Measurements from ENCODE around the gene HPS6.

HPS6 gene

DNA sequence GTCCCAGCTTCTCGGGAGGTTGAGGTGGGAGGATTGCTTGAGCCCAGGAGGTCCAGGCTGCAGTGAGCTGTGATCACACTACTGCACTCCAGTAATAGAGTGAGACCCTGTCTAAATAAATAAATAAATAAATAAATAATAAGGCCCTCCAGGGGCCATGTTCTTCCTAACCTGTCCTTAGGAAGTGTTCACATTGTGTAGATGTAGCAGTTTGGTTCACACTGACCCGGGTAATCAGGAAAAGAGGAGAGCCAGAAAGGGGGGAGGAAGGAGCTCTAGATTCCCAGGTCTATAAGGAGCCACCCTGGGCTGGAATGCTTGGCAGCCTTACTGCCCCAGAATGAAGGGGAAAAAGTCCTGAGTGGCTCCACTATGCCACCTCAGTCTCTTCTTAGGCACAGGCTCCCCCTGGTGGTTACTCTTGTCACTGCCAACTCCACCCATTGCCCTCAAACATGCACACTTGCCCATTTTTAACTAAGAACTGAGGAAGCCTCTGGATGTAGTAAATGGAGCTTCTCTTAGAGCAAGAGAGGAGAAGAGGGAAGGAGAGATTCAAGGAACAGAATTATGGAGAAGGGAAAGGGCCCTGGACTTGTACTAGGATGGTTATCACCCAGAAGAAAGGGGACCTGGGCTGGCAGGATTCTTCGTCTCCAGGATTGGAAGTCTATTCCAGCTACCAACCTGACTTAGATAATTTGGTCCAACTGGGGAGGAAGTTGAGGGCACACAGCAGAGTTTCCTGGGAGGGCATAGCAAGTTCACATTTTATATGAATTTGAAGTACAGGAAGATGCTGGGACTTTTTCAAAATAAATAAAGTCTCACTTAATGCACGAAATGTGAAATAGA lies 7.8 kb downstream of the HPS6 start:
- peak; percentile 66 for DNase-seq

DNA sequence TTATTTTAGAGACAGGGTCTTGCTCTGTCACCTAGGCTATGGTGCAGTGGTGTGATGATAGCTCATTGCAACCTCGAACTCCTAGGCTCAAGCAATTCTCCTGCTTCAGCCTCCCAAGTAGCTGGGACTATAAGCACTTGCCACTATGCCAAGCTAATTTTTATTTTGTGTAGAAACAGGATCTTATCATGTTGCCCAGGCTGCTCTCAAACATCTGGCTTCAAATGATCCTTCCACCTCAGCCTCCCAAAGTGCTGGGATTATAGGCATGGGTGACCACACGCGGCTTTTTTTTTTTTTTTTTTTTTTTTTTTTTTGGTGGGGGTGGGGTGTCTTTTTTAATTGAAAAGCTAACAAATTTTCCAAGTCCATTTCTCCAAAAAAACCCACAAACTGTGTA lies 18.4 kb downstream of the HPS6 start:
- no peak for DNase-seq

DNA sequence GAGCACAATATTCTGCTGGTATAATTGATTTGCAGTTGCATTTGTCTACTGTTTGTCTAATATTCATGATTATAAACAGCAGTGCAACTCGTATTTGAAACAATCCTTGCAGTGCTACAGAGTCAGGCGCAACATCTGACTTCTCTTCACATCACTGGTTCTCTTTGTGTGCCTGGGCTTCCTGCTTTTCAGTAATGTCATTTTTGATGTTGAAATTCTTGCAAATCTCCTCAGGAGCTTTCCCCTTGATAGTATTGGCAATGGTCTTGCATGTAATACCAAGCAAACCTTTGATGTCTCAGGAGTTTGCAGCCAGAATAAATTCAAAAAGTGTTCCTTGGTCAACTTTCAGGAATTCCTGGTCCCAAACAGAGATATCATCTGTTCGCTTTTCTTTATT lies 20.2 kb downstream of the HPS6 start:
- no peak for DNase-seq

DNA sequence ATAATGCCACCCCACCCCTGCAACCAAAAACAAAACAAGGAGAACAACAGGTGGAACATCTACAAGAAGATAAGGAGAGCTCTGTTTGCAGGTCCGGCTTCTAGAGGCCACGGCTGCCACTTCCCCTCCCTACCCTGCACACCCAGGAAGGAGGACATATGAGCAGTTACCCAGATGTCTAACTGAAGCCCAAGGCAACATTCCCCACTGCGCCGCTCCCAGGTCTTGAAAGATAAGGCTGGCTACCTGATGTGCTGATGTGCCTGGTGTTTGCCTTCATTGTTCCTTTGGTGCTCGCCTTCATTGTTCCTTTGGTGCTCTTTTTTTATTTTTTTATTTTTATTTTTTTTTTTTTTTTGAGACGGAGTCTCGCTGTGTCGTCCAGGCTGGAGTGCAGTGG lies 21.0 kb downstream of the HPS6 start:
- no peak for DNase-seq

DNA sequence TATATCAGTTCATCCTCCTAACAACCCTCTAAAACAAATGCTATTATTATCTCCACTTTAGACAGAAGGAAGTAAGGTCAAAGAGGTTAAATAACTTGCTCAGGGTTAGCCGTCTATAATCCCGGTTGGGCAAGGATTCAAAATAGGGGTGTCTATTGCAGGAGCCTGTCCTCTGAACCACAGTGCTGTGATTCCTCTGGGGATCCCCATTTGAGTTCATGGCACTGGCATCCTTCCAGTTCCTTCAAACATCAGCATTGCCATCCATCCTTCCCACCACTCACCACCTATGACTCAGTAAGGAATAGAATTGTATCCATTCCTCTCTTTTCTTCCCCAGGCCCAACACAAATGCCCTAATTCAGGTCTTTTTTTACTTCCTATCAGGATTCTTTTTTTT lies 25.6 kb downstream of the HPS6 start:
- DNase-seq = no peak

DNA sequence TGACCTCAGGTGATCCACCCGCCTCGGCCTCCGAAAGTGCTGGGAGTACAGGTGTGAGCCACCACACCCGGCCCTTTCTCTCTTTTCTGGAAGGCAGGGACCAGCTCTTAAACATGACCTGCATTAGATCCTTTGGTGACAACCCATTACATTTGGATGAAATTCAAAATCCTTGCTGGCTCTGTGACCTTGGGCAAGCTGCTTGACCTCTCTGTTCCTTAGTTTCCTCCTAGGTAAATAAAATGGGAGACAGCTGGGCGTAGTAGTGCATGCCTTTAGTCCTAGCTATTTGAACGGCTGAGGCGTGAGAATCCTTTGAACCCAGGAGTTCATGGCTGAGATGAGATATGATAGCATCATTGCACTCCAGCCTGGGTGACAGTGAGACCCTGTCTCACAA lies 31.3 kb downstream of the HPS6 start:
- no peak for DNase-seq

DNA sequence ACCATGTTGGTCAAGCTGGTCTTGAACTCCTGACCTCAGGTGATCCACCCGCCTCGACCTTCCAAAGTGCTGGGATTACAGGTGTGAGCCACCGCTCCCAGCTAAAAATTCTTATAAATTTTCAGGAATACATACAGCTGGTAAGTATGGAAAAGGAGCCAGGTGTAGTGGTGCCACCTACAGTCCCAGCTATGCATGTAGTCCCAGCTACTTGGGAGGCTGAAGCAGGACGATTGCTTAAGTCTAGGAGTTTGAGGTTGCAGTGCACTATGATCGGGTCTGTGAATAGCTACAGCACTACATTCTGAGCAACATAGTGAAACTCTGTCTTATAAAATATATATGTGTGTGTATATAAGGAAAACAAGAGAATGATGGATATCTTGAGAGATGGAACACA lies 36.0 kb downstream of the HPS6 start:
- DNase-seq = no peak

DNA sequence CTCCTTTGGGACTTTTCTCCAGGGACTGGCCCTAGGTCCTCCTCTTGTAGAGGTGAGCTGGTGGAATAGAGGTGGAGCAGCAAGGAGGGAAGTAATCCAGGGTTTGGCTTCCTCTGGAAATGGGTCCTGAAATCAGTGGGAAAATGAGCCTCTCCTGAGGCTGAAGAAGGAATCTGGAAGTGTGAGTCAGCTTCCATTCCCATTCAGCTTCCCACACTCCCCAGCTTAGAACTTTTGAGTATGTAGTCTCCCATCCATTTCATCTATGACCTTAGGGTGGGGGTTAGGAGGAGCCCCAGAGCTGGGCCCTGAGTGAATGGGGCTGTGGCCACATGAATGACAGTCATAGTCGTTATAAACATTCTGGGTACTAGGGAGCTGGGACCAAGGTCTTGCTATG lies 37.3 kb downstream of the HPS6 start:
- DNase-seq = no peak

DNA sequence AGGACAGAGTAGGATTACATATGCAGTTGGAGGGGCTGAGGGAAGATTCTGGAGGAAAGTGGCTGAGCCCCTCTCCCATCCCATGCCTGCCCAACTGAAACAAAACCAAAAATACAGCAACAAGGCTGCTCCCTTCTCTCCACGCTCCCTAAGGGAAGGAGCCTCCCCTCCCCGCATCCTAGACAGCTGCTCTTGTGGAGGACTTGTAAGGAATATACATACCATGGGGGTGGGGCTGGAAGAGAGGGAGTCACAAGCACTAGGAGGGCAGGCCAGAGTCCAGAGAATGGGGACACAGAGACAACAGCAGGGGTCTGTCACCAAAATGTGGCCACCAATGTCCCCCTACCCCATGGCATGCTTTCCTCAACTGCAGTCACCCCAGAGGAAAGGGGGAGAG lies 41.8 kb downstream of the HPS6 start:
- DNase-seq = no peak

DNA sequence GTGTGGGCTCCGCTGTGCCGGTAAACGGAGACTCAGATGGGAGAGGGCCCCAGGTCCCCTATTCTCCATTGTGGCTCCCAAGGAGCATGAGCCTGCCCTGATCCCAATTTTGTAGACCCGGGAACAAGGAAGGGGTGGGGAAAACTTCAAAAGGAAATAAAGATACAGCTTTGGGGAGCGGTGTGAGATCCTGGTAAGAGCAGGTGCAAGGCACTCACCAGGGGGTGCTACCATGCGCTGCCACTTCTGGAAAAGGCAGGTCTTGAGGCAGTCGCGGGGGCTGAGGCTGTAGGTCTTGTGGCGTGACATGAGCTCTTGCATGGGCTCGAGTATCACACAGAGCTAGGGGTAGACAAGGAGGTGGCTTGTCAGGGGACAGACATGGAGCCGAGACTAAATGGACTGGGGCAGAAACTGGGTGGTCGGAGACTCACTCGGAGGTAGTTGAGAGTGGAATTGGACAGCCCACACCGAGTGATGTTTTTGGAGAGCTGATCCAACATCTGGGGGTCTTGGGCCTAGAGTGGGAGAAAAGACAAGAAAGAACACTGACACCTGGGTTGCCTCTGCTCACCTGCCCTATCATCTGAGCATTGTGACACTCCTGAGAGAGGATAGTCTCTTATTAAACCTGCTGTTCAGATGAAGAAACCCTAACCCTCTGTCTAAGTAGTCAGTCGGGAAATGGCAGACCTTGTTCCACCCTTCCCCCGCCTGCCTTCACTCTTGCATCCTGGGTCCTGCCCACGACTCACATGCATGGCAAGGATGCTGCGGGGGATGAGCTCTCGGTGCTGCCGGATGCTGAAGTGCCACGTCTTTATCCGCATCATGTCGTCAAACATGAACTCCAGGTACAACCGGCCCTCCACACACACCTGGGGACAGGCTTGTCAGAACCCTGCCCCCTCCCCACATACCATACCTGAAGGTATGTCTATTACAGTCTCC lies 44.3 kb downstream of the HPS6 start:
- no peak for DNase-seq

DNA sequence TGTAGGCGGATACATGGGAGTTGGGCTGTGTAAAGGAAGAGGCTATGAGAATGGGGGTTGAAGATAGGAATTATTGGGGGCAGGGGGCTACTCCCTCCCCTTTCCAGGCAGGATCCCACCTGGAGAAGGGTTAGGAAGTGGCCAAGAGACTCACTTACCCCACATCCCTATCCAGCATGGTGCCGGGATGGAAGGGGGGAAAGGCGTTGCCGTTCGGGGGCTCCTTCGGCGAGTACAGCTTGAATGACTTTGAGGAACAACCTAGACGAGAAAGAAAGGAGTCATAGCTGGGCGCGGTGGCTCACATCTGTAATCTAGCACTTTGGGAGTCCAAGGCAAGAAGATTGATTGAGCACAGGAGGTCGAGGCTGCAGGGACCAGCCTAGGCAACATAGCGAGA lies 46.1 kb downstream of the HPS6 start:
- no peak for DNase-seq

DNA sequence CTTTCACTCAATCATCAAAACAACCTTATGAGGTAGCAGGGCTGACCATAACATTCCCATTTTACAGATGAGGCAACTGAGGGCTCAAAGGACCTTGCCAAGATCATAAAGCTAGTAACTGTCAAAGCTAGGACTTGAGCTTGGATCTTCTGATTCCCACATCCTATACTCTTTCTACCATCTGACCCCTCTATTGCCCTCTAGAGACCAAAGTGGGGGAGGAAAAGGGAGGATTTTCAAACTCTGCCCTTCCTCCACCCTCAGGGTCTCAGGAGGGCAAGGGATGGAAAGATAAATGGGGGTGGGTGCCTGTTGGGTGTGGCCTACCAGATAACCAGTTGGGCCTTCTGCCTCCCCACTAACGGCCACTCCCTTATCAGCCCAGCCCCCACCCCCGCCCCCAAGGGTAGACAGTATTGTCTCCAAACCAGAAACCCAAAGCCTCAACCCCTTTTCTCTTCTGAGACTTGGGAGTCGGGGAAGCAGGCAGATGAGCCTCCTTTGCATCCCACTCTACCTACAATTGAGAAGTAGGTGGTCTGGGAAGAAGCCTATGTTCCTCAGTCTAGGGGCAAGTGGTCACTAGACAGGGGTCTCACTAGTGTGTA lies 47.2 kb downstream of the HPS6 start:
- no peak for DNase-seq

DNA sequence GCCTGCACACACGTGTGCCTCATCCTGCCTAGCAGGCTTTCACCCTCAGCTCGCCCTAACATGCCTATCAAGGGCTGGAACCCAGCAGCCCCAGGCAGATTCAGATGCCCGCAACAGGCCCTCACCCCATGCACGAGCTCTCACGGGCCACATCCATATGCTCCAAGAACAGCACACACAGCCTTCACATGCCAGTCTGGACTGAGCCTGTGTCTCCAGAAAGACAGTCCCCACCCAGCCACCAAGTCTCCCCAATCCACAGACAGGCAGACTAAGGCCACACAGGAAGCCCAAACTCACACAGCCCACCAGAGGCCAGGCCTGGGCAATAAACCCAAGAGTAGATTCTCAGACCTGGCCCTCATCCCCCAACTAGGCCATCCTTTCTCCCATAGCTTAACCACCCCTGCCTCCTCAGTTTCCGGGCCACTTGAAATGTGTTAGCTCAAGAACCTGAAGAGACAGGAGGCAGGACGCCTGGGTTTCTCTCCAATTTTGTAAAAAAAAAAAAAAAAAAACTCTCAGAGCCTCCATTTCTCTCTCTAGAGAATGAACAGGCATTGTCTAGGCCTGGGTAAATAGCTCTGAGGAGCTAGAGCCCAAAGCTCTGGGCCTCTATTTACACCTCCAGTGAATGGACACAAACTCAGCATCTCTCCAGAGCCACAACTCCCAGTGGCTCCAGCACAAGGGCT lies 48.3 kb downstream of the HPS6 start:
- DNase-seq = no peak

DNA sequence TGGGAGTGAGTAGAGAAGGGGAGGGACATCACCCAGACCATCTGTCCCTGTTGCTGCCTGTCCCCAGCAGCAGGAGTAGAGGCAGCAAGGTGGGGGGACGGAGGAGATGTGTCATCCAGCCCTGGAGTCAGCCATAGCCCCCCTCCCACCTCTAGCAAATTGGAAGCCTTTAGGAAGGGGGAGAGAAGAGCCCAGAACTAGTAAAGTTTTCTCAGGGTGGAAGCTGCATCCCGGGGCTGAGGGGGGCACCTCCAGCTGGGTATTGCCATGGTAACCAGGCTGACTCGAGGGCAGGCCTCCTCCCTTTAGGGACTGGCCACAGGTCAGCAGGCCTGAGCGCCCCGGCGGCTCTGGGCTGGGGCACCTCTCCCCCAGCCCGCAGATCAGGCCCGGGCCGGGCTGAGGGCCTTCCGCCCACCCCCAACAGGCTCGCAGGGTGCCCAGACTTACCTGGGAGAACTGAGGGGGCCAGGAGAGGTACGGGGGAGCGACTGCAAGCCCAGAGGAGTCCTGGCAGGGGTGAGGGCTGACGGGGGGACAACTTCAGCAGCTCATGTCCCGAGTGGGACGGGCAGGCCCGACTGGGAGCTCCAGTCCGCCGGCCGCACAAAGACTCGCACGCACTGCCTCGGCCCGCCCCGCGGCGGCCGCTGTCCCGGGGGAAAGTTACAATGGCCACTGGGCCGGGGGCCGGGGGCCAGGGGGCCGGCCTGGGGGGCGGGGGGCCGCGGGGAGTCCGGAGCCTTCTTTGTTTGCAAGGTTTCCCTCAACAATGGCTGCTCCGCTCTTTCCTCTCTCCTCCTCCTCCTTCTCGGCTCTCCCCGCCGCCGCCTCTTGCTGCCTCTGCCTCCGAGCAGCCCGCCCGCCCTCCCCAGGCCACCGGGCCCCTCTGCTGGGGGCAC lies 49.1 kb downstream of the HPS6 start:
- DNase-seq = peak; percentile 6

DNA sequence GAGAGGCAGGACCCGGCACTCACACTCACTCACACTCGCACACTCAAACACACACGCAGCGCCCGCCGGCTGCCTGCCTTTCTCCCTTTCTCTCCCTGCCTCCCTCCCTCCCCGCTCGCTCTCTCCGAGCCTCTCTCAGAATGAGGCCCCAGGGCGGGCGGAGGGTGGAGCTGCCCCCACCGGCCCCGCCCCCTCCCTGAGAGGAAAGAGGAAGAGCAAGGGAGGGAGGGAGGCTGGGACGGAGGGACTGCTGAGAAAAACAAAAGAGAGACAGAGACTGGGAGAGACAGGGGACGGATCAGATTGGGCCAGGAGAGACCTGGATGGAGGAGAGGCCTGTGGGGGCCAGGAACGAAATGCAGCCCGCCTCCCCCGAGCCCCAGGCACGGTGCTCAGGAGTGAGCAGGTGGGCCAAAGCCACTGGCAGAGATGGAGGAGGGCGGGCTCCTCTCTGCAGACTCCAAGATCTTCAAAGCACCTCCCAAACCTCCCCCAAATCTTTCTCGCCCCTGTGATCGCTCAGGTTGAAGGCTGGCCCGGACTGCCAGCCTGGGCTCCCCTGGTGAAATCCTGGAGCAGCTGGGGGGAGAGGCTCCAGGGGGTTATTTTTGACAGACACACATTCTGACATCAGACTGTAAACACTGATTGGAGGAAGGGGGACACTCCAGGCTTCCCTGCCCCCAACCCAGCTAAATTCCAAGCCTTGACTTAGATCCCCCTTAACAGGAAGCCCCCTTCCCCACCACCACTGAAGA lies 49.9 kb downstream of the HPS6 start:
- DNase-seq = peak; percentile 84

DNA sequence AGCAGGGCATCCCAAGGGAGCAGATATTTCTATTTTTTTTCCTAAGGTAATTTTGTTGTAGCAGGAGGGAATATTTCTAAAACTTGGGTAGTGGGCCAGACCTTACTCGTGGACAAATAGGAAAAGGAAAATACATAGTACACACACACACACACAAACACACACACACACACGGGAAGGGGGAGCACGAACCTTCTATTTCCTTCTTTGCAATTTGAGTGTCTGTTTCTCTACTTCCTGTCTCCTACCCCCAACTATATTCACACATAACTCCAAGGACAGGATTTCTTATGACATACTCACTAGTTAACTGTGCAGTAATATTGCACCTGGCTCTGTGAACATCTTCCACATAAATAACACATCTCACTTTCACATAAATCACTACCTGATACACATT lies 50.6 kb downstream of the HPS6 start:
- DNase-seq = no peak

DNA sequence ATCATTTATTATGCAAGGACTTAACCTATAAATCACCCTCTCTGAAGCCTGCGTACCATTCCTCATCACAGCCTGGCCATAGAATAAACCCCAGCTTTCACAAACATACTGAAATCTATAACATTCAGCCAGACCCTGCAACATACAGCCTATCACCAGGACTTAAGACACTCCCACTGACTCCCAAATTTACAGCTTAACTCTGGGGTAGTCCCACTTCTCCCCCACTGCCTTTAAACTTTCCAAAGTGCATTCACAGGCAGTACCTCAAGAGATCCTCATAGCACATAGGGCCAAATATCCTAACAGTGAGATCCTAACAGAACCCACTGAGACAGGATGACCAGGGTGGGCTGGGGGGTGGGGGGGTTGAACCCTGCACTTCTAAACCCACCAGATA lies 51.5 kb downstream of the HPS6 start:
- no peak for DNase-seq
